ENCODE measurements around the gene CCND2.

The CCND2 gene

GRCh38 chr12:4273652-4274395 is at the start of gene CCND2:
CCND2 (plus strand) TSS chr12:4273762; CDS start chr12:4274041, 279 bp downstream.
- peak within 1 kb of the TSS; percentile 25 for H3K4me3 ChIP-seq (ENCODE audit: low read length)
- no peaks in the 10 kb centered on the region for H3K9me3 ChIP-seq (ENCODE audit: control insufficient read depth, low read length)
- H3K9ac ChIP-seq (ENCODE audit: low read length): peak within 1 kb of the TSS; percentile 68
- H3K4me1 ChIP-seq (ENCODE audit: control insufficient read depth, insufficient read depth, low read length): peaks cover 35% of the 10 kb centered on the region
- H3K36me3 ChIP-seq (ENCODE audit: control insufficient read depth, insufficient read depth, low read length): no peaks in the 10 kb centered on the region
- H3K27me3 ChIP-seq (ENCODE audit: control insufficient read depth, insufficient read depth, low read length): peaks cover 83% of the 10 kb centered on the region

- Histone ChIP-seq H3K9me3 (ENCODE audit: control insufficient read depth, low read length) (no peaks in the 10 kb centered on the region), H3K27me3 (ENCODE audit: control insufficient read depth, insufficient read depth, low read length) (peaks cover 4% of the 10 kb centered on the region), H3K4me3 (ENCODE audit: low read length) (no peak overlapping the region), H3K36me3 (ENCODE audit: control insufficient read depth, insufficient read depth, low read length) (no peaks in the 10 kb centered on the region), H3K4me1 (ENCODE audit: control insufficient read depth, insufficient read depth, low read length) (no peaks in the 10 kb centered on the region), H3K9ac (ENCODE audit: low read length) (no peak overlapping the region)
Observed at GRCh38 chr12:4224206-4224889, 49.2 kb upstream of the CCND2 start.

- peaks cover 4% of the 10 kb centered on the region for H3K27me3 ChIP-seq (ENCODE audit: control insufficient read depth, insufficient read depth, low read length)
- no peaks in the 10 kb centered on the region for H3K36me3 ChIP-seq (ENCODE audit: control insufficient read depth, insufficient read depth, low read length)
- H3K4me1 ChIP-seq (ENCODE audit: control insufficient read depth, insufficient read depth, low read length): no peaks in the 10 kb centered on the region
- no peak overlapping the region for H3K9ac ChIP-seq (ENCODE audit: low read length)
- no peaks in the 10 kb centered on the region for H3K9me3 ChIP-seq (ENCODE audit: control insufficient read depth, low read length)
- no peak overlapping the region for H3K4me3 ChIP-seq (ENCODE audit: low read length)
Observed at GRCh38 chr12:4225571-4225970, 48.0 kb upstream of the CCND2 start.

- Histone ChIP-seq H3K36me3 (ENCODE audit: control insufficient read depth, insufficient read depth, low read length) (no peaks in the 10 kb centered on the region), H3K4me1 (ENCODE audit: control insufficient read depth, insufficient read depth, low read length) (no peaks in the 10 kb centered on the region), H3K9me3 (ENCODE audit: control insufficient read depth, low read length) (no peaks in the 10 kb centered on the region), H3K9ac (ENCODE audit: low read length) (no peak overlapping the region), H3K4me3 (ENCODE audit: low read length) (no peak overlapping the region), H3K27me3 (ENCODE audit: control insufficient read depth, insufficient read depth, low read length) (peaks cover 4% of the 10 kb centered on the region)
Observed at GRCh38 chr12:4227046-4227445, 46.5 kb upstream of the CCND2 start.

- H3K4me1 ChIP-seq (ENCODE audit: control insufficient read depth, insufficient read depth, low read length): no peaks in the 10 kb centered on the region
- no peaks in the 10 kb centered on the region for H3K9me3 ChIP-seq (ENCODE audit: control insufficient read depth, low read length)
- H3K27me3 ChIP-seq (ENCODE audit: control insufficient read depth, insufficient read depth, low read length): peaks cover 4% of the 10 kb centered on the region
- no peak overlapping the region for H3K4me3 ChIP-seq (ENCODE audit: low read length)
- H3K9ac ChIP-seq (ENCODE audit: low read length): no peak overlapping the region
- no peaks in the 10 kb centered on the region for H3K36me3 ChIP-seq (ENCODE audit: control insufficient read depth, insufficient read depth, low read length)
Observed at GRCh38 chr12:4228122-4228580, 45.4 kb upstream of the CCND2 start.

- Histone ChIP-seq H3K9me3 (ENCODE audit: control insufficient read depth, low read length) (no peaks in the 10 kb centered on the region), H3K4me3 (ENCODE audit: low read length) (no peak overlapping the region), H3K36me3 (ENCODE audit: control insufficient read depth, insufficient read depth, low read length) (no peaks in the 10 kb centered on the region), H3K9ac (ENCODE audit: low read length) (no peak overlapping the region), H3K4me1 (ENCODE audit: control insufficient read depth, insufficient read depth, low read length) (no peaks in the 10 kb centered on the region), H3K27me3 (ENCODE audit: control insufficient read depth, insufficient read depth, low read length) (peaks cover 3% of the 10 kb centered on the region)
Observed at GRCh38 chr12:4230526-4230925, 43.0 kb upstream of the CCND2 start.

GRCh38 chr12:4238577-4238976 is 35.0 kb upstream of the CCND2 start:
- Histone ChIP-seq H3K9ac (ENCODE audit: low read length) (no peak overlapping the region), H3K27me3 (ENCODE audit: control insufficient read depth, insufficient read depth, low read length) (no peaks in the 10 kb centered on the region), H3K9me3 (ENCODE audit: control insufficient read depth, low read length) (no peaks in the 10 kb centered on the region), H3K4me1 (ENCODE audit: control insufficient read depth, insufficient read depth, low read length) (no peaks in the 10 kb centered on the region), H3K36me3 (ENCODE audit: control insufficient read depth, insufficient read depth, low read length) (no peaks in the 10 kb centered on the region), H3K4me3 (ENCODE audit: low read length) (no peak overlapping the region)

GRCh38 chr12:4239746-4240145 is 33.8 kb upstream of the CCND2 start:
- H3K4me3 ChIP-seq (ENCODE audit: low read length): no peak overlapping the region

GRCh38 chr12:4240161-4240783 is 33.3 kb upstream of the CCND2 start:
- no peak overlapping the region for H3K4me3 ChIP-seq (ENCODE audit: low read length)
- no peaks in the 10 kb centered on the region for H3K36me3 ChIP-seq (ENCODE audit: control insufficient read depth, insufficient read depth, low read length)
- no peak overlapping the region for H3K9ac ChIP-seq (ENCODE audit: low read length)

More at GRCh38 chr12:4239746-4240145, 33.8 kb upstream of the CCND2 start:
- Histone ChIP-seq H3K9ac (ENCODE audit: low read length) (no peak overlapping the region), H3K4me1 (ENCODE audit: control insufficient read depth, insufficient read depth, low read length) (no peaks in the 10 kb centered on the region), H3K36me3 (ENCODE audit: control insufficient read depth, insufficient read depth, low read length) (no peaks in the 10 kb centered on the region), H3K9me3 (ENCODE audit: control insufficient read depth, low read length) (no peaks in the 10 kb centered on the region), H3K27me3 (ENCODE audit: control insufficient read depth, insufficient read depth, low read length) (peaks cover 5% of the 10 kb centered on the region)

GRCh38 chr12:4240981-4241380 is 32.6 kb upstream of the CCND2 start:
- H3K27me3 ChIP-seq (ENCODE audit: control insufficient read depth, insufficient read depth, low read length): peaks cover 5% of the 10 kb centered on the region
- H3K4me3 ChIP-seq (ENCODE audit: low read length): no peak overlapping the region
- no peaks in the 10 kb centered on the region for H3K4me1 ChIP-seq (ENCODE audit: control insufficient read depth, insufficient read depth, low read length)
- H3K36me3 ChIP-seq (ENCODE audit: control insufficient read depth, insufficient read depth, low read length): no peaks in the 10 kb centered on the region
- H3K9ac ChIP-seq (ENCODE audit: low read length): no peak overlapping the region
- no peaks in the 10 kb centered on the region for H3K9me3 ChIP-seq (ENCODE audit: control insufficient read depth, low read length)

More at GRCh38 chr12:4240161-4240783, 33.3 kb upstream of the CCND2 start:
- Histone ChIP-seq H3K9me3 (ENCODE audit: control insufficient read depth, low read length) (no peaks in the 10 kb centered on the region), H3K4me1 (ENCODE audit: control insufficient read depth, insufficient read depth, low read length) (no peaks in the 10 kb centered on the region), H3K27me3 (ENCODE audit: control insufficient read depth, insufficient read depth, low read length) (peaks cover 5% of the 10 kb centered on the region)

GRCh38 chr12:4241592-4241991 is 32.0 kb upstream of the CCND2 start:
- Histone ChIP-seq H3K36me3 (ENCODE audit: control insufficient read depth, insufficient read depth, low read length) (no peaks in the 10 kb centered on the region), H3K9ac (ENCODE audit: low read length) (no peak overlapping the region), H3K9me3 (ENCODE audit: control insufficient read depth, low read length) (no peaks in the 10 kb centered on the region), H3K4me1 (ENCODE audit: control insufficient read depth, insufficient read depth, low read length) (no peaks in the 10 kb centered on the region), H3K4me3 (ENCODE audit: low read length) (no peak overlapping the region), H3K27me3 (ENCODE audit: control insufficient read depth, insufficient read depth, low read length) (peaks cover 5% of the 10 kb centered on the region)

GRCh38 chr12:4242595-4242994 is 31.0 kb upstream of the CCND2 start:
- H3K9me3 ChIP-seq (ENCODE audit: control insufficient read depth, low read length): no peaks in the 10 kb centered on the region
- no peaks in the 10 kb centered on the region for H3K36me3 ChIP-seq (ENCODE audit: control insufficient read depth, insufficient read depth, low read length)
- no peak overlapping the region for H3K4me3 ChIP-seq (ENCODE audit: low read length)
- no peak overlapping the region for H3K9ac ChIP-seq (ENCODE audit: low read length)
- no peaks in the 10 kb centered on the region for H3K4me1 ChIP-seq (ENCODE audit: control insufficient read depth, insufficient read depth, low read length)
- peaks cover 5% of the 10 kb centered on the region for H3K27me3 ChIP-seq (ENCODE audit: control insufficient read depth, insufficient read depth, low read length)

Measured in mucosa of stomach (tissue), 1 donor.